ENCODE results near the gene YPEL5. TPM values are rescaled to one million over a fixed set of nuclear protein-coding genes. Genes with fewer than 3 reads are reported as not detected.

The YPEL5 gene
- total and polyA plus RNA-seq, 8 donors = 17.7 to 192 (median 72.0) TPM

DNA sequence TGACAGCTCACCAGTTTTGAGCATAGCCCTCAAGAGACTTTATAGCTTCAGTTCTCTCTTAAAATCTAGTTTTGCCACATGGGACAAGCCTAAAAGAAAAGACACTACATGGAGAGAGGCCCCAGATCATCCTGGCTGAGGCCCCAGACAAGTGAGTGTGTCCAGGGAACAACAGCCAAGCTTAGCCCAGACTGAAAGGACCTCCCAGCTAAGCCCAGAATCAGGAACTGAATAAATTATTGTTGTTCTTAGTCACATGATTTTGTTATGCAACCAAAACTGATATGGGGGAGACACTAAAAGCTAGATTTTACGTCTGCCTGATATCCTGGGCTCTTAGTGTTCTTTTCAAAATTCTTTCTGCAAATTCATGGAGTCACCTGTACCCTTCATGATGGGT is 55.2 kb downstream of the YPEL5 start:
- H3K27ac ChIP-seq = peak overlapping the region in 3 of 5 donors; percentile 4 to 44 (median 31)
- intact Hi-C loops (cut with DNase I; ENCODE audit: low total_unique reads) = no loop called here

DNA sequence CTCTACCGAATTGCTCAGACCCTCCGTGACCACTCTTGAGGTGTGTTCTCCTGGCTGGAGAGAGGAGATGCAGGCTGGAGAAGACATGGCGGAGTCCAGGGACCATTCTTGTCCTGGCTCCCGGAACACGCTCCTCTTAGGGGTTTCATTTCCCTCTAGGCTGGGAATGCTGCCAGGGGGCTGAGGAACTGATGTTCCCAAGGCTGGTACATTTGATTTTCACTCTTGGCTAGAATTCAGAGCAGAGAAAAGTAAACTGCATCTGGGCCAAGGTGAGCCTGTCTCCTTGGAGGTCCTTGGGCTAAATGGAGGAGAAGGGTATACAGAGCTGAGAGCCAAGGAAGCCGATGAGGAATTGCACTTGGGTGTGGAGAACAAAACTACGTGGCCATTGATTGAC is 56.3 kb downstream of the YPEL5 start:
- Histone ChIP-seq H3K36me3 (no peaks in the 10 kb centered on the region), H3K4me3 (no peak overlapping the region), H3K27ac (no peak overlapping the region), H3K9me3 (no peaks in the 10 kb centered on the region), H3K27me3 (no peaks in the 10 kb centered on the region), H3K4me1 (peaks cover 0 to 7% (median 2%) of the 10 kb centered on the region in 4 donors)
- intact Hi-C loops (cut with DNase I; ENCODE audit: low total_unique reads) = no loop called here
- peak in 1 of 2 donors; percentile 58 for DNase-seq
- WGBS, 5 donors = 73 to 89% (median 81%) methylated on average over 7 of the region's 7 CpGs
- no peak for TF ChIP-seq EP300 (IDR thresholded peaks at IDR 0.05)
- TF ChIP-seq, protein P1, sequence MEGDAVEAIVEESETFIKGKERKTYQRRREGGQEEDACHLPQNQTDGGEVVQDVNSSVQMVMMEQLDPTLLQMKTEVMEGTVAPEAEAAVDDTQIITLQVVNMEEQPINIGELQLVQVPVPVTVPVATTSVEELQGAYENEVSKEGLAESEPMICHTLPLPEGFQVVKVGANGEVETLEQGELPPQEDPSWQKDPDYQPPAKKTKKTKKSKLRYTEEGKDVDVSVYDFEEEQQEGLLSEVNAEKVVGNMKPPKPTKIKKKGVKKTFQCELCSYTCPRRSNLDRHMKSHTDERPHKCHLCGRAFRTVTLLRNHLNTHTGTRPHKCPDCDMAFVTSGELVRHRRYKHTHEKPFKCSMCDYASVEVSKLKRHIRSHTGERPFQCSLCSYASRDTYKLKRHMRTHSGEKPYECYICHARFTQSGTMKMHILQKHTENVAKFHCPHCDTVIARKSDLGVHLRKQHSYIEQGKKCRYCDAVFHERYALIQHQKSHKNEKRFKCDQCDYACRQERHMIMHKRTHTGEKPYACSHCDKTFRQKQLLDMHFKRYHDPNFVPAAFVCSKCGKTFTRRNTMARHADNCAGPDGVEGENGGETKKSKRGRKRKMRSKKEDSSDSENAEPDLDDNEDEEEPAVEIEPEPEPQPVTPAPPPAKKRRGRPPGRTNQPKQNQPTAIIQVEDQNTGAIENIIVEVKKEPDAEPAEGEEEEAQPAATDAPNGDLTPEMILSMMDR (IDR thresholded peaks at IDR 0.05) = no peak
- TF ChIP-seq POLR2A (IDR thresholded peaks at IDR 0.05) = no peak
- no peak for TF ChIP-seq POLR2AphosphoS5 (IDR thresholded peaks at IDR 0.05)

More for the DNA sequence above, 55.2 kb downstream of the YPEL5 start:
- H3K4me3 ChIP-seq = no peak overlapping the region
- peaks cover 0 to 7% (median 2%) of the 10 kb centered on the region in 4 donors for H3K4me1 ChIP-seq
- DNase-seq = peak; percentile 15 to 76
- WGBS, 5 donors = 15 to 30% (median 20%) methylated on average over 1 of the region's 1 CpG
- TF ChIP-seq POLR2A (IDR thresholded peaks at IDR 0.05) (no peak), EP300 (IDR thresholded peaks at IDR 0.05) (no peak), POLR2AphosphoS5 (IDR thresholded peaks at IDR 0.05) (no peak)
- TF ChIP-seq, protein P1 (IDR thresholded peaks at IDR 0.05) = no peak
- no peaks in the 10 kb centered on the region for H3K36me3 ChIP-seq
- no peaks in the 10 kb centered on the region for H3K27me3 ChIP-seq
- H3K9me3 ChIP-seq = no peaks in the 10 kb centered on the region

DNA sequence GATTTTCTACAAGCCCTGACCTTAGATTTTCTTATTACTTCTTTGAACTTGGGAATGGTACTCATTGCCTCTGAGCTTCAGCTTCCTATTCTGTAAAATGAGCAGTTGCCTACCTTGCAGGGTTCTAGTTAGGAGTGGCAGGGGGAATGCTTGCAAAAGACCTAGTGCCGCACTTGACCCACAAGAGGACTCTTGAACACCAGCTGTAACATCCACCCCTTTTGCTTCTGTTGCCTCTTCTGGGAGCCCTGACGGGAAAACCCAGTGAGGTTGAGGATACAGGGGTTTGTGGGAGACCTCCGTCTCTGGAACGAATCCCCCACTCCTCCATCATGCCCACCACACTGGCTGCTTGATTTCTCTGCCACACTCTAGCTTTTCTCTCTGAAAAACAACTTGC is 57.5 kb downstream of the YPEL5 start:
- intact Hi-C loops (cut with DNase I; ENCODE audit: low total_unique reads) = no loop called here
- DNase-seq = peak in 1 of 2 donors; percentile 4
- Histone ChIP-seq H3K27ac (peak overlapping the region in 1 of 5 donors; percentile 18), H3K27me3 (no peaks in the 10 kb centered on the region), H3K9me3 (no peaks in the 10 kb centered on the region), H3K4me3 (no peak overlapping the region), H3K4me1 (peaks cover 4 to 12% (median 5%) of the 10 kb centered on the region in 4 donors), H3K36me3 (no peaks in the 10 kb centered on the region)
- WGBS, 5 donors = 90 to 100% (median 93%) methylated on average over 4 of the region's 4 CpGs
- TF ChIP-seq, protein P1 (IDR thresholded peaks at IDR 0.05) = no peak
- no peak for TF ChIP-seq POLR2AphosphoS5 (IDR thresholded peaks at IDR 0.05)
- TF ChIP-seq POLR2A (IDR thresholded peaks at IDR 0.05) = no peak
- no peak for TF ChIP-seq EP300 (IDR thresholded peaks at IDR 0.05)

DNA sequence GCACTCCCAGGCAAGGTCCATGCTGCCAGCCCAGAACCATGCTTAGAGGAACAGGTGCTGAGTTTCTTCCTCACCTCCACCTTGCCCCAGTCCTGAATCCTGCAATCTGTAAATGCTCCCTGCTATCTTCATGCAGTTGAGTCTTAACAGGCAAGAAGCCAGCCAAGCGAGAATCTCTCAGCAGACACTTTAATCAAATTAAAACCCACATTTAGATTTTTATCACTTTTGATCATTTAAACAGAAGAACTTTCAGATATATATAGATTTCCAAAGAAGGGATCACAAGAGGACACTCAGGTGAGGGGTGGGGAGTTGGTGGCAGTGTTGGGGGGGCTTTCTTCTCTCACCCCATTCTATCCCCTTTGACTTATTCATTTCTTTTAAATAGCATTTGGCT is 58.6 kb downstream of the YPEL5 start:
- intact Hi-C loops (cut with DNase I; ENCODE audit: low total_unique reads) = no loop called here
- no peak overlapping the region for H3K27ac ChIP-seq
- H3K4me1 ChIP-seq = peaks cover 4 to 12% (median 5%) of the 10 kb centered on the region in 4 donors
- WGBS, 5 donors = 89 to 97% (median 93%) methylated on average over 1 of the region's 1 CpG
- no peaks in the 10 kb centered on the region for H3K36me3 ChIP-seq
- no peaks in the 10 kb centered on the region for H3K27me3 ChIP-seq
- H3K4me3 ChIP-seq = no peak overlapping the region
- DNase-seq = no peak
- no peaks in the 10 kb centered on the region for H3K9me3 ChIP-seq
- TF ChIP-seq POLR2A (IDR thresholded peaks at IDR 0.05) = no peak
- TF ChIP-seq, protein P1 (IDR thresholded peaks at IDR 0.05) = no peak
- TF ChIP-seq EP300 (IDR thresholded peaks at IDR 0.05) = no peak
- no peak for TF ChIP-seq POLR2AphosphoS5 (IDR thresholded peaks at IDR 0.05)
